ENCODE data around the gene HM13. TPM values are rescaled to one million over a fixed set of nuclear protein-coding genes. Genes with fewer than 3 reads are reported as not detected.
A peak's percentile ranks its signal among the peaks of the same experiment; 100 is the strongest.
"Not testable (repeated sequence)": the region's sequence is repeated elsewhere in the genome, so short reads cannot be mapped to it uniquely, and the experiment has no call there.

HM13 gene
- total RNA-seq, 1 donor from 2014 or later = 43.7 TPM

DNA sequence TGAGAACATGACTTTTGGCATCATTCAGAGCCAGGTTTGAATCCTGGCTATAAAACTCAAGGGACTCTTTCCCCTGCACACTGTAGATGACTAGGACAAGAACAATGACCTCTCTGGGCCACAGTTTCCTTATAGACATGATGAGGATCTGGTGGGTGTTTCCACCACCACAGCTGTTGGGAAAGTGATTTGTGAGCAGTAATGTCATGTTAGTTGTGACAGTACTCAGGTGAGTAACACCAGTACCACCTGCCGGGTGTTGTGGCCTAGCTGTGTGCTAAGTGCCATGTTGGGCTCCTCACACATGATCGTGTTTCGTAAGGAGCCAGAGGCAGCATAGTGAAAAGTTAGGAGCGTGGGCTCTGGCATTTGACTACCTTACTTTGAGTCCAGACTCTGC, 24.1 kb downstream of the HM13 start:
- intact Hi-C loops (cut with DNase I) = no loop called here
- DNase-seq (ENCODE audit: low spot score) = no peak

GRCh38 chr20:31539636-31540035, 25.4 kb downstream of the HM13 start:
- intact Hi-C loops (cut with DNase I); DNase-seq (ENCODE audit: low spot score): not testable (repeated sequence)

DNA sequence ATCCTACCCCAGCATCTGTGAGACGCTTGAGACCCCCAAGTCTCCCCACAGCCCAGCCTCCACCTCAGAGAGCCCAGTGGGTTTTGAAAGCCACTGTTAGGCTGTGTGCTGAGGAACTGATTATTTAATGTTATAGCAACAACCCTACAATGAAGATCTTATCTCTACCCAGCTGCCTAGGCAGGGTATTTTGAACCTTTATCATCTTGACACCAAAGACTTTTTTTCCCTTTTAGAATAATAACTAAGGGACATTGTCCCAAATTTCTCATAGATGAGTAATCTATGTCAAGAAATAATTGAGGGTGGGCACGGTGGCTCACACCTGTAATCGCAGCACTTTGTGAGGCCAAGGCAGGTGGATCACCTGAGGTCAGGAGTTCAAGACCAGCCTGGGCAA, 26.2 kb downstream of the HM13 start:
- no peak for DNase-seq (ENCODE audit: low spot score)
- intact Hi-C loops (cut with DNase I) = no loop called here

DNA sequence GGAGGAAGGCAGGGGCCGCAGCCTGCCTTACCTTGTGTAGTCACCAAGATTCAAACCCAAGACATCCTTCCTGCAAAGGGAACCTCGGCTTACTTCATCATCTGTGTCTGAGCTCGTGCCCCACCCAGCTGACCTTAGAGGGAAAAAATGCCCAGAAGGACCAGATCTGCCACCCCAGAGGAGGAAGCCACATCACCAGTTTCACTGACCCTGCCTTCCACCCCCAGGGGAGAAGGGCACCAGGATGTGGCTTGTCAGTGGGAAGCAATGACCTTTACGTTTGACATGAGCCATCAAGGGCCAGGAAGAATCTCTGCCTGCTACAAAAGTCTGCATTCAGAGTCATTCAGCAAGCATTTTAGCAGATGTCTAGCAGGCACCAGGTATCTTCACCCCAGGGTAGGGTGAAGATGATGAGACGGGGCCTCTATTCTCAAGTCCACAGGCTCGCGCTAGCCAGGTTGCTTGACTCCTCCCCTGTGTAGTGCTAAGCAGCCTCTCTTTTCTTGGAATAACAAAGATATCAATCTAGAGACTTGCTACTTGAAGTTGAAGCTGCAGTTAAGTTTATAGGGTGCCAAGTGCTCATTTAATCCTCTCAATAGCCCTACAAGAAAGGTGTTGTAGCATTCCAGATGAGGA, 28.1 kb downstream of the HM13 start:
- DNase-seq (ENCODE audit: low spot score) = no peak

GRCh38 chr20:31542963-31543362, 28.7 kb downstream of the HM13 start:
- no peak for DNase-seq (ENCODE audit: low spot score)
- intact Hi-C loops (cut with DNase I) = no loop called here

More for the DNA sequence above, 28.1 kb downstream of the HM13 start:
- intact Hi-C loops (cut with DNase I) = no loop called here

GRCh38 chr20:31543966-31544598, 29.8 kb downstream of the HM13 start:
- intact Hi-C loops (cut with DNase I) = no loop called here
- DNase-seq (ENCODE audit: low spot score) = no peak

DNA sequence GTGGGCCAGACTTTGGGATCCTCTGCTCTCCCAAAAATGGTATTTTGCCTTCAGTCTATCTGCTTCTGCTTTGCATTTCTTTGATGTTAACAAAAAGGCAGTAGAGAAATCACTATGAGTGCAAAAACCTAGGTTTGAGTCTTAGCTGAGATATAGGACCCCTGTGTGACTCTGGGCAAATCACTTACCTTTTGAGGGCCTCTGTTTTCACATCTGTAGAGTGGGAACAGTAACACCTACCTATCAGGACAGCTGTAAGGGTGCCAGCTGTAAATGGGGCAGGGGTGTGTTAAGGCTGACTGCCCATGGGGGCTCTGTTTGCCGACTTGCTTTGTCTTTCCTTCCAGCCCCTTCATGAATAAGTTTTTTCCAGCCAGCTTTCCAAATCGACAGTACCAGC, 30.4 kb downstream of the HM13 start:
- intact Hi-C loops (cut with DNase I) = no loop called here
- DNase-seq (ENCODE audit: low spot score) = no peak

DNA sequence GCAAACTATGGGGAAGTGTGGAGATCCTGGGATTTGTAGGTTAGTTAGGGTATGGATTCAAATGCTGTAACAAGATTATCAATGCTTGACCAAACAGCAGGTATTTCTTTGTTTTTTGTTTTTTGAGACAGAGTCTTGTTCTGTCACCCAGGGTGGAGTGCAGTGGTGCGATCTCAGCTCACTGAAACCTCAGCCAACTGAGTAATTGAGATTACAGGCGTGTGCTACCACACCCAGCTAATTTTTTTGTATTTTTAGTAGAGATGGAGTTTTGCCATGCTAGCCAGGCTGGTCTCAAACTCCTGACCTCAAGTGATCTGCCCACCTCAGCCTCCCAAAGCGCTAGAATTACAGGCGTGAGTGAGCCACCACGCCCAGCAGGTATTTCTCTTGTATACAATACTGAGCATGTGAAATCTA, 31.4 kb downstream of the HM13 start:
- intact Hi-C loops (cut with DNase I); DNase-seq (ENCODE audit: low spot score): not testable (repeated sequence)

- intact Hi-C loops (cut with DNase I) = no loop called here
- peak; percentile 93 for DNase-seq (ENCODE audit: low spot score)
Measured at GRCh38 chr20:31547017-31547675, 32.9 kb downstream of the HM13 start.

DNA sequence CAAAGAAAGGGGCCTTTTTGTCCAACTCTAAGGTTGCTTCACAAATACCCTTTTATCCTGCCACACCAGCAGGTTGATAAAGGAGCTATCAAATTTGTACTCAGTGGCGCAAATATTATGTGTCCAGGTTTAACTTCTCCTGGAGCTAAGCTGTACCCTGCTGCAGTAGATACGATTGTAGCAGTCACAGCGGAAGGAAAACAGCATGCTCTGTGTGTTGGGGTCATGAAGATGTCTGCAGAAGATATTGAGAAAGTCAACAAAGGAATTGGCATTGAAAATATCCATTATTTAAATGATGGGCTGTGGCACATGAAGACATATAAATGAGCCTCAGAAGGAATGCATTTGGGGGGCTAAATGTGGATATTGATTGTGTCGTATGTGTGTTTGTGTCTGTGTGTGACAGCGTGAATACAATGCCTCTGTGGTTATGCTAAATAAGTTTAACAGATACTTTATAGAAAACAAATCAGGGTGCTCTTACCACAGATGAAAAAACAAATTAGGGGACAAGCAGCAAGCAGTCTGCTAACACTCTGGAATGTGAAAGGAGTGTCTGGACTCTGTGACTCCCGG, 33.6 kb downstream of the HM13 start:
- DNase-seq (ENCODE audit: low spot score) = no peak
- intact Hi-C loops (cut with DNase I) = no loop called here

- intact Hi-C loops (cut with DNase I) = no loop called here
Measured at GRCh38 chr20:31548820-31549512, 34.7 kb downstream of the HM13 start.

GRCh38 chr20:31549513-31549880, 35.3 kb downstream of the HM13 start:
- no peak for DNase-seq (ENCODE audit: low spot score)
- intact Hi-C loops (cut with DNase I) = no loop called here

More at GRCh38 chr20:31548820-31549512, 34.7 kb downstream of the HM13 start:
- DNase-seq (ENCODE audit: low spot score) = no peak

- intact Hi-C loops (cut with DNase I) = no loop called here
- DNase-seq (ENCODE audit: low spot score) = no peak
Measured at GRCh38 chr20:31550099-31550498, 35.9 kb downstream of the HM13 start.

DNA sequence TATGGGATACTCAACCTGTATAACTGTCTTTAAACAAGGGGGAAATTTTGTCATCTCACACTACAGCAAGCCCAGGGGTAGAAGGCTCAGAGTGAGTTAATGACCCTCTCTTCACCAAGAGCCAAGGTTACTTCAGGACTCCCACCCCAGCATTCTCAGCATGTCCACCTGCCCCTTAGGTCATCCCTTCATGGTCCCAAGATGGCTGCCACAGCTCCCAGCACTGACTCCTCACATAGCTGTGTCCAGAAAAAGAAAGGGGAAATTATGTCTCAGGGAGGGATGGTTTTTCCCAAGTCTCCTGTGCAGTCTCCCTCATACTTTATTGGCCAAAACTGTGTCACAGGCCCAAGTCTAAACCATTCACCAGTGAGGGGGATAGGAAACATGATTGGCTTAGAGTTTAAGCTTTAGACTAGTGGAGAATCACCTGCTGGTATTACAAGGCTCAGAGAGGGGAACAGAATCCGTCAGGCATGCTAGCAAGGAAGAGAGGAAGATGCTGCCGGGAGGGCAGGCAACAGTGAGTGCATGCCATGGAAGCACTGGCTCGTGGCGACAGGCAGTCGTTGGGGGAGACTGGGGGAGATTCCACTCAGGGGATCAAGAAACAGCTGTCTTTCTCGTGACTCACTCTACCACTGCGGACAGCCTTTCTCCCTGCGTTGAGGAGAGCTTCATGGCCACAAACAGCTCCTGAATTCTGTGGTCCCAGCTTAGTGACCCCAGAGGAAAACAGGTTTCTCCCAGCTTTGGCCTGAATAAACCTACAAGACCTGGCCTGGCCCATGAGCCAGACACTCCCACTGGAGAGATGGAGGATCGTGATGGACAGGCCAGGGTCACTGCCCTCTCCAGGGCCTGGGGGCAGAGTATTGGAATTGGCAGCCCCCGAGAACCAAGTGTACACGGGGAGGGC, 37.2 kb downstream of the HM13 start:
- intact Hi-C loops (cut with DNase I) = no loop called here
- DNase-seq (ENCODE audit: low spot score) = no peak

DNA sequence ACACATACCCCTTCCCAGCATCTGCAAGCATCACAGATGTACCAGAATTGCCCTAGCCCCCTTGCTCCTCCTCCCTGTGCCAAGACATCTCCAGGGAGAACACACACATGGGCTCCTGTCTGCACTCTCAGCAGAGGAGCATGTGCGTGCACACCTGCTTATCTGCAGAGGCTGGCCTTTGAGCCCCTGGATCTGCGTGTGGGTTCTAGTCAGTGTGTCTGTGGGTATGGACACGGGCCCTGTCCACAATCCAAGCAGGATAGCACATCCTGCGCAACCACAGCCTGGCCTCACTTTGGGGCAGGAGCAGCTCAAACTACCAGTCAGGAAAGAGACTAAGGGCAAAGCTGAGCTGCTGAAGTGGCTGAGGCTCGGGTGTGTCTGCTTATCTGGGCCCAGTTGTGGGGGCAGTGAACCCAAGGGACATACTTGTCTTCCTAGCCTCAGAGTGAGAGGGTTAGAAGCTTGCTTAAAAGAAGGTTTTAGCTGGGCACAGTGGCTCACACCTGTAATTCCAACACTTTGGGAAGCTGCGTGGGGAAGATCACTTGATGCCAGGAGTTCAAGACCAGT, 41.0 kb downstream of the HM13 start:
- DNase-seq (ENCODE audit: low spot score) = no peak
- intact Hi-C loops (cut with DNase I) = no loop called here

- intact Hi-C loops (cut with DNase I) = no loop called here
Measured at GRCh38 chr20:31559704-31560093, 45.5 kb downstream of the HM13 start.

DNA sequence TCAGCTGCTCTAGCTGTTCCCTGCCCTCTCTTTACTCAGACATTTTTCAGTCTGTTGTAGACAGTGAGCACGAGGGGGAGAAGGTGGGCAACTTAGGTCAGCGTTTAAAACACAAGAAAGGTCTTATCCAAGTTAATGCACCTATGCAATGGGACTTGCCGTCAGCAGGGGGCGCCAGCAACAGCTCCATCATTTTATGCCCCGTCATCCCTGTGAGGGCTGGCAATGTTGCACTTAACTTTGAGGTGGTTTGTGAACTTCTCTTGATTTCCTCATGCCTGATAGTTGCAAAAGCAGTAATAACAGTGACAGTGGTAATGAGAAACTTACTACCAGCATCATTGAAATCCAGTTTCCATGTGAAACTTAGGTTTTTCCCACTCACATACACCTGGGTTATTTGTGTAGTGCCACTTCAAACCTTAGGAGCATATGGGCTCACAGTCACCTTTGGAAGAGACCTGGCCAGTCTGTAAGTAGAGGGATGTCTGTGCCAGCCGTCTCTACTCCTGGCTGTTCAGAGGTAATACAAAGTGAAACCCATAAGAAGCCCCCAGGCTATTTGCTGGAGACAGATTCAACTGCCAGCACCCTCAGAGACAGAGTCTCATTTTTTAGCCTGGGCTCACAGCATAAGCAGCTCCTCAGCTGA, 46.0 kb downstream of the HM13 start:
- intact Hi-C loops (cut with DNase I) = no loop called here
- DNase-seq (ENCODE audit: low spot score) = peak; percentile 88

More at GRCh38 chr20:31559704-31560093, 45.5 kb downstream of the HM13 start:
- DNase-seq (ENCODE audit: low spot score) = no peak
